GM19023 (cell line): ENCODE measurements around the gene SWI5.

ENCODE experiments used
- ATAC-seq: cut with Tn5 transposase; IDR thresholded peaks from one replicate; pipeline ENCODE4 v1.9.1; 2021; ENCODE audit warnings: mild to moderate bottlenecking, moderate library complexity; ENCODE audit not compliant: unreplicated experiment

Gene SWI5

DNA sequence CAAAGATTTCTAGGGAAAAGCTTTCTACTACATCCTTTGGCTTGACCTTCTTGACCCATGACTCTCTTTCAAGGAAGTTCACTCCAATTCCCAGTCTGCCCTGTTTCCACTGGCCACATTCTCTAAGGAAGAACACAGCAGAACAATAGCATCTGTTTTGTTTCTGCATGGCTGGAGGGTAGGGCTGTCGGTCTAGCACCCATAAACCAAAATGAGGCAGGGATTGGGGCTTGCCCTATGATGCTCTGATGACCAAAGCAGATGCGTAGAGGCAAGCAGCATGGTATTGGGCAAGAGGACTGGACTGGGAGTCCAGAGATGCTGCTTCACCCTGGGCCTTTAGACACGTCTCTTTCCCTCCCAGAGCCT, 24.4 kb upstream of the SWI5 start:
- ATAC-seq: no peak

DNA sequence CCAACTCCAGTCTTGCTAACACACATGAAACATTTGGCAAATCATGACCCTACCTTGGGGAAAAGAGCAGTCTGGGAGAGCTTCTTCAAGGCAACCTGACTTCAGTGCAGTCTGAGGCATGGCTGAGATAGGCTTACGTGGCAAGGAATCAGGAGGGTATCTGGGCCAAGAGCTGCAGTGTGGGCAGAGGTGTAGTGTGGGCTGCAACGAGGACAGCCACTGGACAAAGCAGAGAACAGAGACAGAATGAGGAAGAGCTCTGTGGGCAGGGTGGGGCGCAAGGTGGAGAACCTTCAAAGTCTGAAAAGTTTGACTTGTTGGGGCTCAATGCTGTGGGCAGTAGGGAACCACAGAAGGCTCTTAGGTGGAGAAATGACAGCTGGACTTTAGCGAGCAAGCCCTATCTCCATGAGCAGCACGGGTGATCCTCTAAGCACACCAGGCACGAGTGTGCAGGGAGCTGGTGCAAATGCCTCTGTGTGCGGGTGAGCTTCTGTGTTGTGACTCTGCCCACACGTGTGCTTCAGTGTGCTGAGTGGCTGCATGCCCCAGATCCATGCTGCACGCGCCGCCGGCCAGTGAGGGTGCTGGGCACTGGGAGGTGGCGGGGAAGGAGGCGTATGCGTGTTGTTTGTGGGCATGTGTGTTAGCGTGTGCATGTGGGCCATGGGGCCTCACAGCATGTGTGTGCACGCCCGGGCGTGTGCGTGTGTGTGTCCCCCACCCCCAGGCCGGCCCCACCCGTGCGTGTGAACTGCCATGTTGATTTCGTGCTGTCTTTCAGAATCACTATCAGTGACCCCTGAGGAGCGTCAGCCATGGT, 23.5 kb upstream of the SWI5 start:
- no peak for ATAC-seq

DNA sequence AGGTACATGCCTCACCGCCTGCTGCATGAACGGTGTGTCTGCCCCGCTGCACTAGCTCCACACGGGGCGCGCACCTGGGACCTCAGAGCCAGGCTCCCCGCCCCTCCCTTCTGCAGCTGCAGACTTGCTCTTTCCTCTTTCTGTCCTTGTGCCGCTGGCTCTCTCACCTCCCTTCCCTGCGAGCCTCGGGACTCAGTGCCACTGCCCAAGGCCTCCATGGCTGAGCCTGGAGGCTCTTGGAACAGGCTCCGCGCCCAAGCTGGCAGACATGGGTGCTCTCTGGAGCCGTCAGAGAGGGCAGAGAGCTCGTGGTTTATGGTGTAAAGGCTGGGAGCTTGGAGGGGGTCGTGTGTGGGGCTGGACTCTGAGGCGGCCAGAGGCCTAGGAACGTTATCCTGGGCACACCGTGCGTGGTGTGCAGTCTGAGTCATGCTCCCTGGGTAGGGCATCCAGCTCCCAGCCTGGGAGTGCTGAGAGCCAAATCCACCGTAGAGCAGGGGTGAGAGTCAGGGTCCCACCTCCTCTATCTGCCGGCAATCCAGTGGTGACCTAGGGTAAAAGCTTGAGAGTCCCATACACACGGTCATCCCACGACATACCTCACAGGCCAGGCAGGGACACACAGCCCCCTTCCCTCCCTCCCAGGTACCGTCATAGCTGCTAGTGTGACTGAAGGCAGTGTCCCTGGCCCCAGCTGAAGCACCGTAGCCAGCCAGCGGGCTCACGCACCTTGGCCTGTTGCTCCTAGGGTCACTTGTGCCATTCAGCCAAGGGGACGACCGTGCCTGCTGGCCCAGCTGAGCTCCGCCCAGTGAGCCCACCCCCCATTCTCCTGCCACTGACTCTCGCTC, 22.7 kb upstream of the SWI5 start:
- no peak for ATAC-seq

DNA sequence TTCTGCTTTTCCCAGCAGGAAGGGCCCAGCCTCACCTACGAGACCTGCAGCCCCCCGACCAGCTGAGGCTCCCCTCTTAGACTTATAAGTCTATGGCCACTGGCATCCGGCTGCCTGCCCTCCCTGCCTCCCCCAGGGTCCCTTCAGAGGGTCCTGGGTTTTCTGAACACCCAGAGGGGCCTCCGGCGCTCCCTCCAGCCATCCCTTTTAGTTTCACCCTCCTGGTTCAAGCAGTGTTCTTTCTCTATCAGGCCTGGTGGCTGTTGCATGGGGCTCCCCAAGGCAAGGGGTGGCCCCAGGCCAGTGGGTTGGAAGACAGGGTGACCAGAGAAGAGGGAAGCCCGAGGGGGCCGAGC, 22.1 kb upstream of the SWI5 start:
- no peak for ATAC-seq

DNA sequence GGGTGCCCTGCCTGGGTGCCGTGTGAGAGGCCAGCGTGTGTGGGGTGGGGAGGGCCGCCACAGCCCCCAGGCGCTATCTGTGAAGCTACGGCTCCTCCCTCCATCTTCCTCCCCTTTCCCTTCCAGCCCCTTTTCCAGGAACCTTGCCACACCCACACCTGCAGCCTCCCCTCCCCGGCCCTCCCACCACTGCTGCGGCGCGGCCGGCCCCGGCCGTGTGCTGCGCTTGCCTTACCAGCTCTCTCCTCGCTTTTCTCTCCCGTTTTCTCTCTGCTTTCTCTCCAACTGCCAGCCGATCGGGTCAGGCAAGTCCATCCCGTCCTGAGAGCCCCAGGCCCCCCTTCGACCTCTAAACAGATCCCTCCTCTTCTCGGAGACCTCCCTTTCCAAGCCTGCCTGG, 21.7 kb upstream of the SWI5 start:
- ATAC-seq: no peak

DNA sequence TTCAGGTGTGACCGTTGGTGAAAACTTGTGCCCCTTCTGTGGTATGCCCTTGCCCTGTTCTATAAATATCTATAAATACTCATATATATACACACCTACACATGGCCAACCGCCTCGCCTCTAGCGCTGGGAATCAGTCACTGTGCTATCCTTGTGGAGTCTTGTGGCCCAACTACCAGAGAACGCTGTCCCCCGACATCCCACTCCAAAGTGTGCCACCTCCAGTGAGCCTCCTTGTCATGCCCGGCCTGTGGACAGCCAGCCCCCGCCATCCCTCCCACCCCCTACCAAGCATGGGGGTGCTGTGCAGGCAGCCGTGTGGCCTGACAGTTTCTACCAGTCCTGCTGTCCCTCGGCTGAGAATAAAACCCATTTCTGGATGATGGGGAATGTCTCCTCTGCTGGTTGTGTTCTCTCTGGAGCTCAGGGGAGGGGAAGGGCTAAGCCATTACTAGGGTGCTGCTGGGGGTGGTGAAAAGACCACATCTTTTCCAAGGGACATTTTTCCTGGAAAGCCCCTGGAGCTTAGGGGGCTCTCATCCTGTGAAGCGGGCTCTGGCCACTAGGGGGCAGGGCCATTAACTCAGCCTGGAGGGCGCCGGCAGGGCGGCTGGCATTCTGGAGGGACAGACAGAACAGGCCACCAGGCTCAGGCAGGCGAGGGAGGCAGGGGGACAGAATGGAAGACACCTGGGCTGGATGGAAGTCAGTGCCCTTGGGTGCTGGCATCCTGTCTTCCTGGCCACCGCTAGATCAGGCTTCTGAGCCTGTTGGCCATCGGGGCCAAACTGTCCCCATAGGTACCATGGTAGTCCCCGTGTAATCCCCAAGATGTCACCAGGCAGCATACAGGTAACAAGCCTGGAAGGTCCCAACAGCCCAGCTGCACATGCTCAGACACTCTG, 21.0 kb upstream of the SWI5 start:
- no peak for ATAC-seq

DNA sequence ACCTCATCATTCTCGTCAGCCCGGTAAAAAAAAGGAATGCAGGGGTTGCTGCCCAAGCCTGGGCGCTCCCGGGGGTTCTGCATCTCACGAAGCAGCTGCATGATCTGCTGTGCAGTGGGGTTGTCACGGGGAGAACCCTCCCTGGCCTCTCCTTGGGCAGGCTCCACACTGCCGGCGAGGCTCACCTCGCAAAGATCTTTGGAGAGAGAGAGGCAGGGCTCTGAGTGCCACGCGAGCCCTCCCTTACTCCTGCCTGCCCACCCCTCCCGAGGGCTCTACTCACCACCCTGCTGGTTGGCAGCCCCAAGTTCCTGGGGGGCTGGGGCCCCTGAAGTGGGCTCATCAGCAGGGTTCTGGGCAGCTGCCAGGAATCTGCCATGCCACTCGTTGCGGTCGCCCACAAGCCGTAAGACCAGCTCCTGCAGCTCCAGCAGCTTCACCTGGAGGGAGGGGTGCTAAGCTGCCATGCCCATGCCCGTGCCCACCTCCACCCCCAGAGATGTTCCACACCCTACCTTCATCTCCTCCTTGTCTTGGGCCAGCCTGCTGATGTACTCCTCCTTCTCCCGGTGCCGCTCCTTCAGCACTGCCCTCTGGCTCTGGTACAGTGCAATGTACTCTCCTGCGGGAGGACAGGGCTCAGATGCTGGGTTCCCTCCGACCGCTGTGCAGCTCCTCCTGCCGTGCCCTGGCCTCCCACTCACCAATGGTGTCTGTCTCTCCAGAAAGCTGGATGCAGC, 18.8 kb upstream of the SWI5 start:
- ATAC-seq: no peak

DNA sequence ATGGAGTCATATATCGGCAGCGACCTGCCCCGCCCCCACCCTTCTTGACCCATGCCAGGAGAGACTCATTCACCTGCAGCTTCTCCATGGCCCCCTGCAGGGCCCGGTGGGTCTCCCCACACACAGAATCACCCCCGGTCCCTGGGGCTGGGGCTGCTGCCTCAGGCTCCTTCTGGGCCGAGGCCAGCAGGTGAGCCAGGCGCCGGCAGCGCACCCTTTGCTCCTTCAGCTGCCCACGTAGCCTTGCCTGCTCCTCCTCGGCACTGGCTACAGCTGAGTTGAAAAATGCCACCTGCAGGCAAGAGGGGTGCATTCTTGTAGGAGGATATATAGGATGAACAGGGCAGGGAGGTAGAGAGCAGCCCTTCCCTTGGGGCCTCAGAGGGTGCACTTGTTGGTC, 18.2 kb upstream of the SWI5 start:
- no peak for ATAC-seq

DNA sequence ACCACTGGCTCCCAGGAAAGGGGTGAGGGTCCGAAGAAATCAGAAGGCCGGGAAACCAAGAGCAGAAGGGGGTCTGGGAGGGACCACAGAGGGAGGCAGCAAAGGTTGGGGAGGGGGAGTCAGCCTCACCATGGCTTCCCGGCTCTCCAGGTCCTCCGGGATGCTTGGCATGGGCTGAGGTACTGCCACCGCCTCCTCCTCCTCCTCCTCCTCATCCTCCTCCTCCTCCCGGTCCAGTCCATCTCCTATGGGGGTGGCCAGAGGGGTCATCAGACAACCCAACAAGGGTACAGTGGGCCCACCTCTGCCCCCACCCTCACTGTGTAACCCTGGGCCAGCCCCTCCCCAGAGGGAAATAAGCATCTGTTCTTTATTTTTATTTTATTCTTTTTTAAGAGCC, 17.8 kb upstream of the SWI5 start:
- no peak for ATAC-seq

DNA sequence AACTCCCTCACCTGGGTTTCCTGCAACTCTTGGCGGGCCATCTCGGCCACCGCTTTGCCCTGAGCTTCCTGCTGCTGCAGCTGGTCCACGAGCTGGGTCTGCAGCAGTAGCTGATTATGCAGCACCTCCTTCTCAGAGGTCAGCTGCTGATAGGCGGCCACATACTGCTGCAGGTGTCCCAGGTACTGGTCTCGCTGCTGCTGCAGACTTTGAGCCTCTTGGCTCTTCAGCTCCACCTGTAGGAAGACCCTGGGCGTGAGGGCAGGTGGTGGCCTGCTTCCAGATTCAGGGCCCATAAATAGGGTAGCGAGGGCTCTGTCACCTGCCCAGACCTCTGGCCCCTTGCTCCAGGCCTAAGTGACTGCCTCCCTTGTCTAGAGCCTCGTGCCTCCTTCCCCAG, 16.9 kb upstream of the SWI5 start:
- no peak for ATAC-seq

DNA sequence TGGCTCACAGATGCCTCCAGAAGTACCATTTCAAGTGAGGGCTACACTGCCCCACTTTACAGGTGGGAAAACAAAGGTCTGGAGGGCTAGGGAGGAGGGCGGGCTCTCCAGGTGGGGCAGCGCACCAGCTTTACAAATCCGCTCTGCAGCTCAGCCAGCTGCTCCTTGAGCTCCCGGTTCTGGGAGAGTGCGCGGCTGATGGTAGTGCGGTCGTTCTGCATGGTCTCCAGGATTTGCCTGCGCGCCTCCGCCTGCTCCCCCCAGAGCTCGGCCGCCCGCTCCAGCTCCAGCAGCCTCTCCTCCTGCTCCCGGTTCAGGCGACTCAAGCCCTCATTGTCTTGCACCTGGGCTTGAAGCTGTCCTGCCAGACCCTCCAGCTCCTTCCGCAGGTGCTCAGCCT, 15.7 kb upstream of the SWI5 start:
- no peak for ATAC-seq

DNA sequence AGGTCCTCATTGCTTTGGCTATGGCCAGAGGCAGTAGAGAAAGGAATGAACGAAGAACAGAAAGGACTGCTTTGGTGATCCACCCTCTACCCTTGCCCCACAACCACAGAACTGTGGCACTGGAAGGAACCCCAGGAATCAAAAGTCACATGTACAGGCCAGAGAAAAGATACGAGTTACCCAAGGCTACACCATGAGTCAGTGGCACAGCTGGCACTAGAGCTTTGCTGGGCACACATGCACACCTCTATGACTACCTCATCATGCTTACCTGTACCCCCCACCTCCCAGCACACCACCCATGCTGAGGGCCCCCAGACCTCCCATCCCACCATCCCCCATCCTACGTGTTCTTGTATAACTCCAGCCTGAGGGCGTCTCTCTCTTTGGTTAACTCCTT, 13.4 kb upstream of the SWI5 start:
- ATAC-seq: no peak

DNA sequence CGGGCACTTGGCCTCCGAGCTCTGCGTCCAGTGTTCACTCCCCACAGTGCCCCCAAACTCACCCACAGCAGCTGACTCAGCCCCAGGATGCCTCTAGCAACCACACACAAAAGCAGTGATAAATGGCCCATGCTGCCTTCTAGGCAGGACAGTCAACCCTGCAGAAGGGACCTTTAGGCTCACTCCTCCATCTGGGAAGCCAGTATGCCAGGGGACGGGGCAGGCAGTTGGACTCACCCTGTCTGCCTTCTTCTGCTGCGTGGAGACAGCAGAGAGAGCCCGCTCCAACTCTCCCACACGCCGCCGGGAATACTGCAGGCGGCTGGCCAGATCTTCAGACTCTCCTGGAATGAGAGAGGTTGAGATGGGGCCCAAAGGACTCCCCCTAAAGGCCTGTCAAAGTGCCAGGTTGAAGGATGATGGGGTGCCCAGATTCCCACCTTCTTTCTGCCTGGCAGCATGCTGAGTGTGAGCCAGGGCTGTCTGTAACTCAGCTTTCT, 10.7 kb upstream of the SWI5 start:
- no peak for ATAC-seq

DNA sequence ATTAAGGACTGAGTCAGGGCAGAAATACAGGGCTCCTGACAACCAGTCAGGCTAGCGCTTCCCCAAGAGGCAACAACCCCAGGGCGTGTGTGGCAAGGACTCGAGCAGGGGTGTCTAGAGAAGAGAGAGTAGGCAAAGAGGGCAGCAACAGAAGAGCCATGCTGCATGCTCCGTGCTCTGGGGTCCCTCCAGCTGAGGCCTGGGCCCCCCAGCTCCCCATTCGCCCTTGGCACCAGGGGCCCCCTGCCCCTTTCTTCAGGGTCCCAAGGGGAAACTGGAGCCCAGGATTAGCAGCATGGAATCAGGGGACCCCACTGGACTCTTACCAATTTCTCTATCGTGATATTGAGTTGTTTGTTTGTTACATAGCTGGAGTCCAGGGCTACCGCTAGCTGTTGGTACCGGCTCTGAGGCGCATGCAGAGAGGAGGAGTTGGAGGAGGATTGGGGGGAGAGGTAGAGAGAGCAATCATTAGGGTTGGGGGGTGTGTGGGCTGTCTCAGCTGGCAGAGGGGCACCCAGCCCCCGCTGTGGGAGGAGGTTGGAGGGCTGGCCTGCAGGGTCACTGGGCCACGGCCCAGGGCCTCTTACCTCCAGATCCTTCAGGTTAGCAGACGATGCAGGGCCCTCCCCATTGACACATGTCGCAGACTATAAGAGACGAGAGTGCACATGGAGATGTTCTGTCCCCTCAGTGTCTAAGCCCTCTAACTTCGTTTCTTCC, 9.0 kb upstream of the SWI5 start:
- no peak for ATAC-seq

DNA sequence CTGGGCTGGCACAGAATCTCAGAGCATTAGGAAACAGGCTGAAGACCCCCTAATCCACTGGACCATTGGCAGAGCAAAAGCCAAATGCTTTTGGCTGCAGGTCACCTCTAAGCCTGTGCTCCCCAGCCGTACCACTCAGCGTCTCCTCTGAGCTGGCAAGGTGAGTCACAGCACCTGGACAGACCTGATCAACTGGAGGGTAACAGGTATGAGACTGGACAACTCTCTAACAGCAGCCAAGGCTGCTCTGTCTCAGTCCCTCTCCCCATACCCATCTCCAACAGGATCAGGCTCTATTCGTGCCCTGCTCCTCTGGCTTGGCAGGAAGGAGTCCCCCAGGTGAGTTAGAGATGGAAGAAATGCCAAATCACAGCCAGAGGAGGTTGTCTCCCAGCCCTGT, 5.0 kb upstream of the SWI5 start:
- no peak for ATAC-seq

DNA sequence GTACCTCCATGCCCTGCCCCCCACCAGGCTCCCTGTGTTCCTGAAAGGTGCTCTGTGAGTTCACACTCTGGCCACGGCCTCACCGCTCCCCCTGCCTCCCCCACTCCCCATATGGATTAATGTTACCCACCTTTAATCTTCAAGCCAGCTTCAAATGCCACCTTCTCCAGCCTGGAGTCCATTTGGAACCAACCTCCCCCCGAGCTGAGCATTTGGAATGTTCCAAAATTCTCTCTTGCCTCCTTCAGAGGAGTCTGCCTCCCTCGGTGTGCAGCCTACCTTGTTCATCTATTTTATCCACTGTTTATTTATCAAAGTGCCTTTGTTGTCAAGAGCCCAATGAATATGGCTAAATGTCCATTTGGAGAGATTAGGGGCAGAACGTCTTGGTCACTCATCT, 4.6 kb upstream of the SWI5 start:
- ATAC-seq: no peak

DNA sequence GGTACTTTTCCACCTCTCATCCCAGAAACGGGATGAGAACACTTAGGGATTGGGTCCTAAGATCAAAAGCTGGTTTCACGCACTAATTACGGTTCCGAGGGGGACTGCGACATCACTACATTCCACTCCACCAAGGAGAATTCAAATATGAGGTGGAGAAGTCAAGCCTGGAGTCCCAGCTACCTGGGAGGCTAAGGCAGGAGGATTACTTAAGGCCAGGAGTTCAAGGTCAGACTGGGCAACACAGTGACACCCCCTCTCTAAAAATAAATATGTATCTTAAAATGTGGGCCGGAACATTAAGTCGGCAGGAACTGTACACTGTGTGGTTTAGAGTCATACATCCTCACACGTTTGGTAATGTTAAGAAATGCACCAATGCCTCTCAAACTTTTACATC, 1.8 kb upstream of the SWI5 start:
- ATAC-seq: no peak

DNA sequence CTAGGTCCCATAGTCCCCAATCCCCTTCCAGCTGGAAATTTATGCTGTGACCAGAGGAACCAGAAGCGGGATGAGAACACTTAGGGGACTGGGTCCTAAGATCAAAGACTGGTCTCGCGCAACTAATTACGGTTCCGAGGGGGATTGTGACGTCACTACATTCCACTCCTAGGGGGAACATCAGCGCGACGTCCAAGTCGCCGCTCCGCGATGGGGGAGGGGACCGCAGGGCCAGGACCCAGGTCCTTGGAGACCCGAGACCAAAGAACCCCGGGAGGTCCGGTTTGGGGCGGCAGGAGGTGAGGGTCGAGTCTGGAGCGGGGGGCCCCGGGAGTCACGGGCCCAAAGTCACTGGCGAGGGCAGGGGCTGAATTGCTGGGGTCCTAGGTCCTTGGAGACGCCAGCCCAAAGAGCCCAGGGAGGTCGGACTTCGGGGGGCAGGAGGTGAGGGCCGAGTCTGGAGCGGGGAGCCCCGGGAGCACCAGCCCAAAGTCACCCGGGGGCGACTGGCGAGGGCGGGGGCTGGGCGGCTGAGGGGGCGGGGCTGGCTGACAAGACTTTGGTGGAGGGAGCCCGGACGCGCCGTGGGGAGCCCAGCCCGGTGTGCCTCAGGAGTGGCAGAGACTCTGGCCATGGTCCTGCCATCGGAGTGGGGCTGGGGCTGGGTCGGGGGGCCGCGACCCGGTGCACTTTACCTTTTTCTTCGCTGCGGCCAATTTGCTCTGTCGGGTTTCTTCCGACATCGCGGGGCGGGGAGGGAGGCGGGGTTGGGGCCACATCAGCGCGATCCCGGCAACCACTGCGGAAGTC, 673 bp upstream of the SWI5 start, which contains the start of gene GOLGA2:
Gene GOLGA2, minus strand, starts transcription at position 810 of the 810 bp plus-strand sequence. Its CDS starts 31 bp downstream, at position 779.
- ATAC-seq: peak; percentile 54
